ENCODE measurements around the gene TRAF7. TPM values are rescaled to one million over a fixed set of nuclear protein-coding genes. Genes with fewer than 3 reads are reported as not detected.

TRAF7 gene
- total RNA-seq, 1 donor from 2014 or later = 47.4 TPM

GRCh38 chr16:2195322-2196161, 40.0 kb downstream of the TRAF7 start:
- Histone ChIP-seq H3K4me3 (ENCODE audit: low read depth, low read length) (peak overlapping the region; percentile 31), H3K27me3 (ENCODE audit: control insufficient read depth, insufficient read depth, low read length) (peaks cover 4% of the 10 kb centered on the region), H3K36me3 (ENCODE audit: control insufficient read depth, insufficient read depth, low read length) (no peaks in the 10 kb centered on the region)
- no peak for DNase-seq (ENCODE audit: low read depth)
- FAIRE-seq = no peak
- no peak for TF ChIP-seq CTCF (IDR thresholded peaks at IDR 0.05; ENCODE audit: insufficient read depth, low read length, severe bottlenecking)

GRCh38 chr16:2196162-2196980, 40.8 kb downstream of the TRAF7 start, which contains the start of gene CASKIN1:
TSS of gene CASKIN1 (minus strand) at chr16:2196605. CDS start at chr16:2196432, 173 bp downstream.
- Histone ChIP-seq H3K27me3 (ENCODE audit: control insufficient read depth, insufficient read depth, low read length) (peaks cover 4% of the 10 kb centered on the region), H3K4me3 (ENCODE audit: low read depth, low read length) (peak within 1 kb of the TSS; percentile 31), H3K36me3 (ENCODE audit: control insufficient read depth, insufficient read depth, low read length) (no peaks in the 10 kb centered on the region)
- FAIRE-seq (no peak), DNase-seq (ENCODE audit: low read depth) (no peak)
- no peak for TF ChIP-seq CTCF (IDR thresholded peaks at IDR 0.05; ENCODE audit: insufficient read depth, low read length, severe bottlenecking)

GRCh38 chr16:2196981-2197511, 41.5 kb downstream of the TRAF7 start:
- Histone ChIP-seq H3K36me3 (ENCODE audit: control insufficient read depth, insufficient read depth, low read length) (no peaks in the 10 kb centered on the region), H3K27me3 (ENCODE audit: control insufficient read depth, insufficient read depth, low read length) (peaks cover 4% of the 10 kb centered on the region), H3K4me3 (ENCODE audit: low read depth, low read length) (no peak overlapping the region)
- no peak for TF ChIP-seq CTCF (IDR thresholded peaks at IDR 0.05; ENCODE audit: insufficient read depth, low read length, severe bottlenecking)
- FAIRE-seq (no peak), DNase-seq (ENCODE audit: low read depth) (no peak)

- H3K27me3 ChIP-seq (ENCODE audit: control insufficient read depth, insufficient read depth, low read length) = peaks cover 4% of the 10 kb centered on the region
- no peaks in the 10 kb centered on the region for H3K36me3 ChIP-seq (ENCODE audit: control insufficient read depth, insufficient read depth, low read length)
- no peak for DNase-seq (ENCODE audit: low read depth)
- TF ChIP-seq CTCF (IDR thresholded peaks at IDR 0.05; ENCODE audit: insufficient read depth, low read length, severe bottlenecking) = no peak
- H3K4me3 ChIP-seq (ENCODE audit: low read depth, low read length) = no peak overlapping the region
- no peak for FAIRE-seq
Measured at GRCh38 chr16:2197765-2198164, 42.2 kb downstream of the TRAF7 start.

GRCh38 chr16:2198283-2198682, 42.7 kb downstream of the TRAF7 start:
- peaks cover 4% of the 10 kb centered on the region for H3K27me3 ChIP-seq (ENCODE audit: control insufficient read depth, insufficient read depth, low read length)
- no peak for TF ChIP-seq CTCF (IDR thresholded peaks at IDR 0.05; ENCODE audit: insufficient read depth, low read length, severe bottlenecking)
- H3K36me3 ChIP-seq (ENCODE audit: control insufficient read depth, insufficient read depth, low read length) = no peaks in the 10 kb centered on the region
- no peak overlapping the region for H3K4me3 ChIP-seq (ENCODE audit: low read depth, low read length)
- DNase-seq (ENCODE audit: low read depth) (no peak), FAIRE-seq (no peak)
